ENCODE data around the gene ANO4.

DNA sequence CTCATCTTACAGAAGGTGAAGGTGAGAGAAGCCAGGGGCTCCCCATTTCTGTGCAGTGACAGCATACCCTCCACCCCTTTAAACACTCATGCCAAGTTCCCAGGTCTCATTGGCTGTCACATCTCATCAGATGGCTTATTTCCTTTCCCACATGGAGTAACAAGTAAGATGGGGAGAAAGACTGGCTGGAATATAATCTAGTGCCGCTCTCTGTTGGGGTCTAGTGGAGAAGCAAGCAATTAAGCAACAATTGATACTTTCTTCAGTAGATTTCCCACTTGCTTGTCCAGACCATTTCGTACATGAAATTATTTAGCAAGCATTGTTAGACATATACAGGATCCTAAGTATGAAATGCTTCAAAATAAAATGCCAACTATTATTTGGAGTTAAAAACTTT, 323.3 kb downstream of the ANO4 start:
- TF ChIP-seq, protein P1, sequence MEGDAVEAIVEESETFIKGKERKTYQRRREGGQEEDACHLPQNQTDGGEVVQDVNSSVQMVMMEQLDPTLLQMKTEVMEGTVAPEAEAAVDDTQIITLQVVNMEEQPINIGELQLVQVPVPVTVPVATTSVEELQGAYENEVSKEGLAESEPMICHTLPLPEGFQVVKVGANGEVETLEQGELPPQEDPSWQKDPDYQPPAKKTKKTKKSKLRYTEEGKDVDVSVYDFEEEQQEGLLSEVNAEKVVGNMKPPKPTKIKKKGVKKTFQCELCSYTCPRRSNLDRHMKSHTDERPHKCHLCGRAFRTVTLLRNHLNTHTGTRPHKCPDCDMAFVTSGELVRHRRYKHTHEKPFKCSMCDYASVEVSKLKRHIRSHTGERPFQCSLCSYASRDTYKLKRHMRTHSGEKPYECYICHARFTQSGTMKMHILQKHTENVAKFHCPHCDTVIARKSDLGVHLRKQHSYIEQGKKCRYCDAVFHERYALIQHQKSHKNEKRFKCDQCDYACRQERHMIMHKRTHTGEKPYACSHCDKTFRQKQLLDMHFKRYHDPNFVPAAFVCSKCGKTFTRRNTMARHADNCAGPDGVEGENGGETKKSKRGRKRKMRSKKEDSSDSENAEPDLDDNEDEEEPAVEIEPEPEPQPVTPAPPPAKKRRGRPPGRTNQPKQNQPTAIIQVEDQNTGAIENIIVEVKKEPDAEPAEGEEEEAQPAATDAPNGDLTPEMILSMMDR (IDR thresholded peaks at IDR 0.05), result no peak
- TF ChIP-seq ZFX (IDR thresholded peaks at IDR 0.05; ENCODE audit: borderline replicate concordance), result no peak
